Ishikawa (cell line): ENCODE results near the gene TAGAP.

ENCODE experiments used
- EP300 ChIP-seq: IDR thresholded peaks from 2 replicates; pipeline ENCODE4 v1.6.1; 2012; ENCODE audit warnings: borderline replicate concordance
- FOXM1 ChIP-seq: IDR thresholded peaks from 2 replicates; pipeline ENCODE4 v1.6.1; 2012; ENCODE audit warnings: low read depth, borderline replicate concordance
- MAX ChIP-seq: IDR thresholded peaks from 2 replicates; pipeline ENCODE4 v1.6.1; 2012
- NFIC ChIP-seq: IDR thresholded peaks from 2 replicates; pipeline ENCODE4 v1.6.1; 2012
- TAF1 ChIP-seq: IDR thresholded peaks from 2 replicates; pipeline ENCODE4 v1.6.1; 2012; ENCODE audit warnings: low read depth, mild to moderate bottlenecking
- TEAD4 ChIP-seq: IDR thresholded peaks from 2 replicates; pipeline ENCODE4 v1.6.1; 2012
- USF1 ChIP-seq: IDR thresholded peaks from 2 replicates; pipeline ENCODE4 v1.6.1; 2012
- YY1 ChIP-seq: IDR thresholded peaks from 2 replicates; pipeline ENCODE4 v1.6.1; 2012; ENCODE audit warnings: low read depth

- no peak for TF ChIP-seq TAF1
- TF ChIP-seq EP300 = no peak
- no peak for TF ChIP-seq TEAD4
- TF ChIP-seq NFIC = no peak
- no peak for TF ChIP-seq MAX
- no peak for TF ChIP-seq USF1
- no peak for TF ChIP-seq FOXM1
- no peak for TF ChIP-seq YY1
Observed at GRCh38 chr6:159067334-159067733, 22.5 kb upstream of the TAGAP start.
